ENCODE data around the gene TCAF1.

Gene TCAF1

GRCh38 chr7:143890558-143890957 is 11.4 kb downstream of the TCAF1 start:
- TF ChIP-seq POU2F2 (IDR thresholded peaks at IDR 0.05; ENCODE audit: low read depth, low read length) (no peak), TAF1 (IDR thresholded peaks at IDR 0.05; ENCODE audit: low read depth, low read length) (no peak), POLR2A (IDR thresholded peaks at IDR 0.05; ENCODE audit: low read depth, low read length) (no peak), POLR2AphosphoS5 (IDR thresholded peaks at IDR 0.05; ENCODE audit: low read depth, low read length) (no peak), SPI1 (IDR thresholded peaks at IDR 0.05; ENCODE audit: low read depth, low read length) (no peak), PAX5 (IDR thresholded peaks at IDR 0.05; ENCODE audit: insufficient read depth, low read length, severe bottlenecking) (no peak)
- DNase-seq (ENCODE audit: insufficient read length, low spot score) = no peak
- no peak for FAIRE-seq

DNA sequence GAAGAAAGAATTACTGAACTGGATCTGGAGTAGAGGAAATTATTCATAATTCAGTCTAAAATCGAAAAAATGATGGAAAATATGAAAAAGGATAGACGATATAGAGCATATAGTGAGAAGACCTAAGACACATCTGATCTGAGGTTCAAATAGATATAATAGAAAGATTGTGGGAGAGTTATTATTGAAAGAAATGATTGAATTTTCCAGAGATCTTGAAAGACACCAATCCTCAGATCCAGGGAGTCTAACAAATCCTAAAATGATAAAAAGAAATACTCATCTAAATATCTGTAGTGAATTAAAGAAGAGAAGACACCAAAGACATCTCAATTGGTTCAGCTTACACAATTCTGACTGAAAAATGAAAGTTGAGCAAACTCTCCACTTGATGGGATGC is 12.9 kb downstream of the TCAF1 start:
- DNase-seq (ENCODE audit: insufficient read length, low spot score) (no peak), FAIRE-seq (no peak)
- TF ChIP-seq POLR2AphosphoS5 (IDR thresholded peaks at IDR 0.05; ENCODE audit: low read depth, low read length) (no peak), TAF1 (IDR thresholded peaks at IDR 0.05; ENCODE audit: low read depth, low read length) (no peak), SPI1 (IDR thresholded peaks at IDR 0.05; ENCODE audit: low read depth, low read length) (no peak), PAX5 (IDR thresholded peaks at IDR 0.05; ENCODE audit: insufficient read depth, low read length, severe bottlenecking) (no peak), POLR2A (IDR thresholded peaks at IDR 0.05; ENCODE audit: low read depth, low read length) (no peak), POU2F2 (IDR thresholded peaks at IDR 0.05; ENCODE audit: low read depth, low read length) (no peak)

DNA sequence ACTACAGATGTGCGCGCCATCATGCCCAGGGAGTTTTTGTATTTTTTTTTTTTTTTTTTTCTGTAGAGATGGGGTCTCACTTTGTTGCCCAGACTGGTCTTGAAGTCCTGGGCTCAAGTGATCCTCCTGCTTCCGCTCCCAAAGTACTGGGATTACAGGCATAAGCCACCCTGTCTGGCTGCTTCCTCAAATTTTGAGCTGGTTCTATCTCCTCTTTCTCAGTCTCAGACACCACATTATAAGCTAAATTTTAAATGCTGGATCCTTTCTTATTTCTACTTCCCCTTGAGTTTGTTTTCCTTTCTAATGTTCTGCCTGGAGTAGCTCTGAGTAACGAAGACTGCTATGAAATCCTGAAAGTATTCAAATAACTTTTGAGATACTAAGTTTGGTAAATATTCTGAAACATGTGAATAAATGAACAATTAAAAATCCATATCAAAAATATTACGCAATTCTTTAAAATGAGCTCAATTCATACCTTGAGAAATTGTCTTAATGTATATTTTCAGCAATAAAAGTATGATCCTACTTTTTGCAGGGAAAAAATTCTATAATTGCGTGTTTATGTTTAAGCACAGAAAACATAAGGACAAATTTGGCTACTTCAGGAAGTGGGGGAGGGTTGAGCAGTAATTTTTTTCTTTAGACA is 15.0 kb downstream of the TCAF1 start:
- FAIRE-seq (no peak), DNase-seq (ENCODE audit: insufficient read length, low spot score) (no peak)
- TF ChIP-seq POLR2AphosphoS5 (IDR thresholded peaks at IDR 0.05; ENCODE audit: low read depth, low read length) = no peak
- TF ChIP-seq POU2F2 (IDR thresholded peaks at IDR 0.05; ENCODE audit: low read depth, low read length) = no peak
- TF ChIP-seq SPI1 (IDR thresholded peaks at IDR 0.05; ENCODE audit: low read depth, low read length) = no peak
- no peak for TF ChIP-seq POLR2A (IDR thresholded peaks at IDR 0.05; ENCODE audit: low read depth, low read length)

- DNase-seq (ENCODE audit: insufficient read length, low spot score) = no peak
- no peak for FAIRE-seq
- TF ChIP-seq SPI1 (IDR thresholded peaks at IDR 0.05; ENCODE audit: low read depth, low read length) (no peak), POLR2AphosphoS5 (IDR thresholded peaks at IDR 0.05; ENCODE audit: low read depth, low read length) (no peak), TAF1 (IDR thresholded peaks at IDR 0.05; ENCODE audit: low read depth, low read length) (no peak), PAX5 (IDR thresholded peaks at IDR 0.05; ENCODE audit: insufficient read depth, low read length, severe bottlenecking) (no peak), POU2F2 (IDR thresholded peaks at IDR 0.05; ENCODE audit: low read depth, low read length) (no peak), POLR2A (IDR thresholded peaks at IDR 0.05; ENCODE audit: low read depth, low read length) (no peak)
Observed at GRCh38 chr7:143885951-143886350, 16.0 kb downstream of the TCAF1 start.

GRCh38 chr7:143884969-143885559 is 16.9 kb downstream of the TCAF1 start:
- FAIRE-seq (peak; percentile 87), DNase-seq (ENCODE audit: insufficient read length, low spot score) (peak; percentile 72)
- no peak for TF ChIP-seq POLR2AphosphoS5 (IDR thresholded peaks at IDR 0.05; ENCODE audit: low read depth, low read length)

GRCh38 chr7:143884241-143884968 is 17.6 kb downstream of the TCAF1 start:
- DNase-seq (ENCODE audit: insufficient read length, low spot score) (no peak), FAIRE-seq (no peak)
- TF ChIP-seq POLR2AphosphoS5 (IDR thresholded peaks at IDR 0.05; ENCODE audit: low read depth, low read length) (no peak), POLR2A (IDR thresholded peaks at IDR 0.05; ENCODE audit: low read depth, low read length) (no peak), PAX5 (IDR thresholded peaks at IDR 0.05; ENCODE audit: insufficient read depth, low read length, severe bottlenecking) (no peak), TAF1 (IDR thresholded peaks at IDR 0.05; ENCODE audit: low read depth, low read length) (no peak), SPI1 (IDR thresholded peaks at IDR 0.05; ENCODE audit: low read depth, low read length) (no peak), POU2F2 (IDR thresholded peaks at IDR 0.05; ENCODE audit: low read depth, low read length) (no peak)

DNA sequence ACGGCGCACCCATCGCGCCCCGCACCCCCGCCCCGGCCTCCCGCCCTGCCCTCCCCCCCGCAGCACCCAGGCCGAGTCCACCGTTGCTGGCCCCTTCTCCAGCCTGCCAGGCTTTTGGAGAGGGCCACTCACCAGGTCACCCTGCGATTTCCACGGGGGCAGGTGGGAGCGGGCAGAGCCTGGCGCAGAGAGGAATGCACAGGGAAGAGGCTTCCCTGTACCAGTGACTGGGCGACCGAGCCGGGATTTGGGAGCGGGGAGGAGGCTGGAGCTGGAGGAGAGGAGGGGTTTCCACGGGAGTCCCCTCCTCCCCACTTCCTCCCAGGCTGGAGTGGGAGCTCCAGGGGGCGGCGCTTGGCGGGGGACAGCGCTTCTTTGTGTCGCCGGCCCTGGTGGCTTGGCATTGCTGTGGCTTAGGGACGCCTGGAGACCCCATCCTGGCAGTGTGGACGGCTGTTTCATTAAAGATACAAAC is 19.3 kb downstream of the TCAF1 start:
- TF ChIP-seq POLR2AphosphoS5 (IDR thresholded peaks at IDR 0.05; ENCODE audit: low read depth, low read length) (no peak), SPI1 (IDR thresholded peaks at IDR 0.05; ENCODE audit: low read depth, low read length) (peak; percentile 38; the same call in 1 of the 2 replicates)
- FAIRE-seq (no peak), DNase-seq (ENCODE audit: insufficient read length, low spot score) (no peak)

- FAIRE-seq = no peak
- no peak for DNase-seq (ENCODE audit: insufficient read length, low spot score)
- no peak for TF ChIP-seq PAX5 (IDR thresholded peaks at IDR 0.05; ENCODE audit: insufficient read depth, low read length, severe bottlenecking)
- TF ChIP-seq POU2F2 (IDR thresholded peaks at IDR 0.05; ENCODE audit: low read depth, low read length) = no peak
- TF ChIP-seq TAF1 (IDR thresholded peaks at IDR 0.05; ENCODE audit: low read depth, low read length) = no peak
- TF ChIP-seq SPI1 (IDR thresholded peaks at IDR 0.05; ENCODE audit: low read depth, low read length) = no peak
- TF ChIP-seq POLR2A (IDR thresholded peaks at IDR 0.05; ENCODE audit: low read depth, low read length) = no peak
Observed at GRCh38 chr7:143882020-143882603, 19.9 kb downstream of the TCAF1 start.

- TF ChIP-seq POU2F2 (IDR thresholded peaks at IDR 0.05; ENCODE audit: low read depth, low read length) (no peak), SPI1 (IDR thresholded peaks at IDR 0.05; ENCODE audit: low read depth, low read length) (no peak), POLR2A (IDR thresholded peaks at IDR 0.05; ENCODE audit: low read depth, low read length) (no peak), PAX5 (IDR thresholded peaks at IDR 0.05; ENCODE audit: insufficient read depth, low read length, severe bottlenecking) (no peak), TAF1 (IDR thresholded peaks at IDR 0.05; ENCODE audit: low read depth, low read length) (no peak), POLR2AphosphoS5 (IDR thresholded peaks at IDR 0.05; ENCODE audit: low read depth, low read length) (no peak)
- FAIRE-seq = no peak
Observed at GRCh38 chr7:143878884-143879283, 23.1 kb downstream of the TCAF1 start.

More at GRCh38 chr7:143878884-143879283, 23.1 kb downstream of the TCAF1 start:
- no peak for DNase-seq (ENCODE audit: insufficient read length, low spot score)
